T-helper 2 cell treated with Interferon-gamma antibody and Interleukin-4, amounts not matched to agents 5 μg/mL and 100 μg/mL, for 36 hours (primary cell): ENCODE data around the gene GRID2.

ENCODE experiments used
- DNase-seq: peaks from one replicate; pipeline ENCODE4 v3.0.0; 2021; ENCODE audit warnings: low spot score
- H3K27ac Mint-ChIP-seq: one replicate; pipeline ENCODE4 v1.8.0; 2021; ENCODE audit warnings: mild to moderate bottlenecking, mixed read lengths
- H3K27me3 Mint-ChIP-seq: one replicate; pipeline ENCODE4 v1.8.0; 2021; ENCODE audit warnings: low read depth, mixed read lengths
- H3K36me3 Mint-ChIP-seq: one replicate; pipeline ENCODE4 v1.8.0; 2021; ENCODE audit warnings: low read depth, mixed read lengths
- H3K4me1 Mint-ChIP-seq: one replicate; pipeline ENCODE4 v1.8.0; 2021; ENCODE audit warnings: low read depth, mixed read lengths
- H3K4me3 Mint-ChIP-seq: one replicate; pipeline ENCODE4 v1.8.0; 2022; ENCODE audit warnings: mild to moderate bottlenecking, moderate library complexity, mixed read lengths
- H3K9me3 Mint-ChIP-seq: one replicate; pipeline ENCODE4 v1.8.0; 2021; ENCODE audit warnings: mixed read lengths

GRID2 gene

GRCh38 chr4:92968996-92969395 lies 665.2 kb downstream of the GRID2 start:
- DNase-seq = no peak
- no peaks in the 10 kb centered on the region for H3K4me1 Mint-ChIP-seq
- H3K27ac Mint-ChIP-seq = no peak overlapping the region
- H3K36me3 Mint-ChIP-seq = no peaks in the 10 kb centered on the region
- H3K27me3 Mint-ChIP-seq = no peaks in the 10 kb centered on the region
- no peak overlapping the region for H3K4me3 Mint-ChIP-seq
- H3K9me3 Mint-ChIP-seq = peaks cover 3% of the 10 kb centered on the region

- H3K27me3 Mint-ChIP-seq = no peaks in the 10 kb centered on the region
- no peak for DNase-seq
- H3K36me3 Mint-ChIP-seq = no peaks in the 10 kb centered on the region
- no peaks in the 10 kb centered on the region for H3K4me1 Mint-ChIP-seq
- peaks cover 3% of the 10 kb centered on the region for H3K9me3 Mint-ChIP-seq
- H3K4me3 Mint-ChIP-seq = no peak overlapping the region
- H3K27ac Mint-ChIP-seq = no peak overlapping the region
Measured at GRCh38 chr4:92969650-92970379, 666.0 kb downstream of the GRID2 start.

GRCh38 chr4:92970996-92971395 lies 667.2 kb downstream of the GRID2 start:
- Mint-ChIP-seq H3K36me3 (no peaks in the 10 kb centered on the region), H3K4me3 (no peak overlapping the region), H3K9me3 (peaks cover 3% of the 10 kb centered on the region), H3K27me3 (no peaks in the 10 kb centered on the region), H3K27ac (no peak overlapping the region), H3K4me1 (no peaks in the 10 kb centered on the region)
- no peak for DNase-seq

GRCh38 chr4:92988301-92988700 lies 684.5 kb downstream of the GRID2 start:
- Mint-ChIP-seq H3K9me3 (no peaks in the 10 kb centered on the region), H3K27me3 (no peaks in the 10 kb centered on the region), H3K36me3 (no peaks in the 10 kb centered on the region), H3K27ac (no peak overlapping the region), H3K4me3 (no peak overlapping the region), H3K4me1 (no peaks in the 10 kb centered on the region)
- no peak for DNase-seq

- no peaks in the 10 kb centered on the region for H3K4me1 Mint-ChIP-seq
- no peak for DNase-seq
- no peaks in the 10 kb centered on the region for H3K27me3 Mint-ChIP-seq
- no peaks in the 10 kb centered on the region for H3K9me3 Mint-ChIP-seq
- no peak overlapping the region for H3K4me3 Mint-ChIP-seq
- H3K36me3 Mint-ChIP-seq = no peaks in the 10 kb centered on the region
- H3K27ac Mint-ChIP-seq = no peak overlapping the region
Measured at GRCh38 chr4:92992758-92993157, 689.0 kb downstream of the GRID2 start.

GRCh38 chr4:92994727-92995126 lies 691.0 kb downstream of the GRID2 start:
- no peak for DNase-seq
- Mint-ChIP-seq H3K27me3 (no peaks in the 10 kb centered on the region), H3K4me1 (no peaks in the 10 kb centered on the region), H3K4me3 (no peak overlapping the region), H3K27ac (no peak overlapping the region), H3K36me3 (no peaks in the 10 kb centered on the region), H3K9me3 (no peaks in the 10 kb centered on the region)

- no peaks in the 10 kb centered on the region for H3K36me3 Mint-ChIP-seq
- no peak overlapping the region for H3K27ac Mint-ChIP-seq
- H3K9me3 Mint-ChIP-seq = no peaks in the 10 kb centered on the region
Measured at GRCh38 chr4:92996533-92996932, 692.8 kb downstream of the GRID2 start.

GRCh38 chr4:93000910-93001309 lies 697.1 kb downstream of the GRID2 start:
- Mint-ChIP-seq H3K27me3 (no peaks in the 10 kb centered on the region), H3K4me3 (no peak overlapping the region), H3K36me3 (no peaks in the 10 kb centered on the region), H3K27ac (no peak overlapping the region), H3K9me3 (no peaks in the 10 kb centered on the region), H3K4me1 (no peaks in the 10 kb centered on the region)
- DNase-seq = no peak

More at GRCh38 chr4:92996533-92996932, 692.8 kb downstream of the GRID2 start:
- Mint-ChIP-seq H3K27me3 (no peaks in the 10 kb centered on the region), H3K4me3 (no peak overlapping the region), H3K4me1 (no peaks in the 10 kb centered on the region)
- no peak for DNase-seq

GRCh38 chr4:93002240-93002639 lies 698.5 kb downstream of the GRID2 start:
- H3K27ac Mint-ChIP-seq = no peak overlapping the region
- H3K36me3 Mint-ChIP-seq = no peaks in the 10 kb centered on the region
- no peaks in the 10 kb centered on the region for H3K27me3 Mint-ChIP-seq
- H3K4me1 Mint-ChIP-seq = no peaks in the 10 kb centered on the region
- no peak overlapping the region for H3K4me3 Mint-ChIP-seq
- H3K9me3 Mint-ChIP-seq = no peaks in the 10 kb centered on the region
- DNase-seq = no peak

GRCh38 chr4:93016350-93016749 lies 712.6 kb downstream of the GRID2 start:
- no peaks in the 10 kb centered on the region for H3K4me1 Mint-ChIP-seq
- no peak overlapping the region for H3K4me3 Mint-ChIP-seq
- H3K36me3 Mint-ChIP-seq = no peaks in the 10 kb centered on the region
- peaks cover 7% of the 10 kb centered on the region for H3K9me3 Mint-ChIP-seq
- no peak for DNase-seq
- no peak overlapping the region for H3K27ac Mint-ChIP-seq
- H3K27me3 Mint-ChIP-seq = no peaks in the 10 kb centered on the region

- H3K9me3 Mint-ChIP-seq = peaks cover 4% of the 10 kb centered on the region
- H3K4me1 Mint-ChIP-seq = no peaks in the 10 kb centered on the region
- H3K4me3 Mint-ChIP-seq = no peak overlapping the region
- DNase-seq = no peak
- H3K27me3 Mint-ChIP-seq = no peaks in the 10 kb centered on the region
- H3K27ac Mint-ChIP-seq = no peak overlapping the region
- no peaks in the 10 kb centered on the region for H3K36me3 Mint-ChIP-seq
Measured at GRCh38 chr4:93018243-93018642, 714.5 kb downstream of the GRID2 start.

- H3K36me3 Mint-ChIP-seq = no peaks in the 10 kb centered on the region
- no peak overlapping the region for H3K4me3 Mint-ChIP-seq
- H3K4me1 Mint-ChIP-seq = no peaks in the 10 kb centered on the region
- no peak overlapping the region for H3K27ac Mint-ChIP-seq
- H3K27me3 Mint-ChIP-seq = no peaks in the 10 kb centered on the region
- DNase-seq = no peak
- H3K9me3 Mint-ChIP-seq = peaks cover 4% of the 10 kb centered on the region
Measured at GRCh38 chr4:93018806-93019205, 715.0 kb downstream of the GRID2 start.

GRCh38 chr4:93029769-93030168 lies 726.0 kb downstream of the GRID2 start:
- Mint-ChIP-seq H3K9me3 (peaks cover 28% of the 10 kb centered on the region), H3K4me3 (no peak overlapping the region)
- DNase-seq = no peak

GRCh38 chr4:93030670-93031069 lies 726.9 kb downstream of the GRID2 start:
- Mint-ChIP-seq H3K4me1 (no peaks in the 10 kb centered on the region), H3K27ac (no peak overlapping the region)

More at GRCh38 chr4:93029769-93030168, 726.0 kb downstream of the GRID2 start:
- no peaks in the 10 kb centered on the region for H3K4me1 Mint-ChIP-seq
- no peak overlapping the region for H3K27ac Mint-ChIP-seq
- H3K27me3 Mint-ChIP-seq = no peaks in the 10 kb centered on the region
- no peaks in the 10 kb centered on the region for H3K36me3 Mint-ChIP-seq

More at GRCh38 chr4:93030670-93031069, 726.9 kb downstream of the GRID2 start:
- Mint-ChIP-seq H3K9me3 (peaks cover 31% of the 10 kb centered on the region), H3K36me3 (no peaks in the 10 kb centered on the region), H3K4me3 (no peak overlapping the region), H3K27me3 (no peaks in the 10 kb centered on the region)
- no peak for DNase-seq
